CD4-positive, alpha-beta T cell treated with Interleukin-1 beta for 1 hour (primary cell): ENCODE data around the gene WWC2.
A peak's percentile ranks its signal among the peaks of the same experiment; 100 is the strongest.

Experiments
- DNase-seq, 2 donors: peaks; one replicate each; pipeline ENCODE4 v3.0.0-alpha.2; 2020 to 2022

WWC2 gene

DNA sequence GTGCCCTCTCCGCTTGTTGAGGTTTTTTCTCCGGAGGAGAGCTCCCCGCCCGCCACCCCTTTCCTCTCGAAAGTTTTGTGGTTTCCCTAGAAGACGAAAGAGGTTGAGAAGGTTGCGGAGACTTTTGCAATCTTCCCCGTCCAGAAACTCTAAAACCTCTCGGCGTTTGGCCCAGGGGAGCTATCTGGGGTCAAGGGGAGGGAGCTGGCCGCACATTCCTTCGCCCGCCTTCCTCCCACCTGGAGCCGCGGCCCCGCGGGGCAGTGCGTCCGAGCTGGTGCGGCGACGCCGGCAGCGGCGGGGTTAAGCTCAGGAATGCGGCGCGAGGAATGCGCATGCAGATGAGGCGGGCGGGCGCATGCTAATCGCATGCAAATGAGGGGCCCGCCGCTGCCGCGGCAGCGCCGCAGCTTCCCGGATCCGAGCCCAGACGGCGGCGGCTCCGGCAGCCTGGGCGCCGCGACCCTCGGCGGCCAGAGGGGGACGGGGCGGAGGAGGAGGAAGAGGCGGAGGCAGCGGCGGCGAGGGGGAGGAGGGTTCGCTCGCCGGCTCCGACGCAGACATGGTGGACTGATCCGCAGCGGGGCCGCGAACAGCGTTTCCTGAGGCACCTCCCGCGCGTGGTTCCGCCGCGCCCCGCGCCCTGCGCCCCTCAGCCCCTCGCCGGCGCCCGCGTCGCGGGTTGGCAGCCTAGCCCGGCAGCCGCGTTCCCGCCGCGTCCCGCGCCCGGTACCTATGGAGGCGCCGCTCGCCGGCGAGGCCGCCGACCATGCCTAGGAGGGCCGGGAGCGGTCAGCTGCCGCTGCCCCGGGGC is at the start of gene WWC2:
WWC2 (plus strand) TSS at position 535 of the 814 bp plus-strand sequence; CDS start at position 770, 235 bp downstream.
- peak; percentile 66 to 70 for DNase-seq

DNA sequence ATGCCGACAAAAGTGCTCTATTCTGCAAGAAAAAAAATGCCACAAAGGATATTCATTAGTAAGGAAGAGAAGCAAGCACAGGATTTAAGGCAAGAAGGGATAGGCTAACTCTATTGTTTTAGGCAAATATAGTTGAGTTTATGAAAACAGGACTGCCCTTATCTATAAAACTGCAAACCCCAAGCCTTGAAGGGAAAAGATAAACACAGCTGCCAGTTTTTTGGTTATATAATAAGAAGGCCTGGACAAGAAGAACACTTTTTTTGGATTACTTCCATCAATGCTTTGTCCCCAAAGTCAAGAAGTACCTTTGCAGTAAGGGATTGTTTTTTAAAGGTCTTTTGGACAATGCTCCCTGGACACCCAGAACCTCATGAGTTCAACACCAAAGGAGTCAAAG is 45.4 kb upstream of the WWC2 start:
- DNase-seq: no peak

DNA sequence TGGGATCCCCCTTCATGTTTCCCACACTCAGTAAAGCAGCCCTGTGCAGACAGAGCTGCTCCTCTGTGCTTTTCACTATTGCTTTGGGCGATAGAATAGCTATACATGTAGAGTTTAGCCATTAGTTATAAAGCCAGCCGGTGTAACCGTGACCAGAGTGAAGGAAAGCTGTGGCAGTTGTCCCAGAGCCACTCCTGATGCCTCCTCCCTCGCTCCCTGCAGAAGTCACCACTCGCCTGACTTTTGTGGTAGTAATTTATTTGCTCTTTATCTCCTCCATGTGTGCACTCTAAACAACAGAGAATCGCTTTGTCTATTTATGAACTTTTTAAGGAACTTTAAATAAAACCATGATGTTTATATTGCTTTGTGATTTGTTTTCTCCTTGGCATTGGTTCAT is 41.8 kb upstream of the WWC2 start:
- DNase-seq: no peak

DNA sequence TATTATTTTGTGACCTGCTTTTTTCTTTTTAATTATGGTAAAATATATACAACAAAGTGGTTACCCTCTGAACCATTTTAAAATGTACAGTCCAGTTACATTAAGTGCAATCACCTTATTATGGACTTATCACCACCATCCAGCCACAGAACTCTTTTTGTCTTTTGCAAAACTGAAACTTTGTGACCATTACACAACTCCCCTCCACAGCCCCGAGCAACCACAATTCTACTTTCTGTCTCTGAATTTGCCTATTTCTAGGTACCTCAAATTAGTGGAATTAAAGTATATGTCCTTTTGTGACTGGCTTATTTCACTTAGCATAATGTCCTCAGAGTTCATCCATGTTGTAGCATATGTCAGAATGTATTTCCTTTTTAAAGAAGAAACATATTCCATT is 39.3 kb upstream of the WWC2 start:
- no peak for DNase-seq

DNA sequence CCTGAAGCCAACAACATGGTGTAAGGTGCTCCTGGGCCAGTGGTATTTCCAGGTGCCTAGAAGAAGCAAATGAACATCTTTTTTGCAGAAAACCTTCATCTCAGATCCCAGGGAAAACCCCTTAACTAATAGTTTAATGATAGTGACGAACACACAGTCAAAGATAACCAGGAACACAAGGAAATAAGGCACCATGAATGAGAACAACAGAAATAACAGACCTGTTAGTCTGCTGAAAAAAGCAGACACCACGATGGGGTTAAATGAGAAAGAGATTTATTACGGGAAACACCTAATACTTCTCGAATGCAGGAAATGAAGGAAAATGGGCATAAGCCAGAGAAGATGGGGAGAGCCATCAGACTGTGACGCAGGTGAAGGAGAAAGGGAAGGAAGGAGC is 30.6 kb upstream of the WWC2 start:
- DNase-seq: no peak

DNA sequence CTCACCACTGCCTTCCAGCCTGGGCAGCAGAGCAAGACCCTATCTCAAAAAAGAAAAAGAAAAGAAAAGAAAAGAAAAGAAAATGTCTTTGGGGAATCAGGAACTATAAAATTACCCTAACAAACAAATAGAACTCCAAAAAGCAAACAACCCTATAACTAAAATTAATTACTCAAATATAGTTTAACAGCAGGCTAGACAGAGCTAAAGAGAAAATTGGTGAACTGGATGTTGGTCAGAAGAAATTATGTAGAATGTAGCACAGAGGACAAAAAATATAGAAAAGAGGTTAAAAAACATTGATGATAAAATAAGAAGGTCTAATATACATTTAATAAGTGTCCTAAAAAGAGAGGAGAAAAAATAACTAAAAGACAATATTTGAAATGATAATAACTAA is 27.8 kb upstream of the WWC2 start:
- DNase-seq: no peak

DNA sequence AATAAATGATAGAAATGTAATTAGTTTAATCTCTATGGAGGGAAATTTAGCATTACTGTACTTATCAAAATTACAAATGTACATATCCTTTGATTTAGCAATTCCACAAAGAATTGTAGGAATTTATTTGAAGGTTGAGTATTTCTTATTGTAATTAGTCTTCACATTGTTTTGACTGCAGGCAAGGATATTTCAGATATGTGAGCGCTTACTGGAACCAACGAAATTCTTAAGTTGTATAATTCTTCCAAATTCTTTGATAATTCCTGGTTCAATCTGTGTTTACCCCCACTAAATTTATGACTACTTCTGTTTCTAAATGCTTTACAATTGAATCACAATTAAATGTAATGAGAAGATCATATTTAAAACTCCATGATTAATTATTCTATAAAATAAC is 26.9 kb upstream of the WWC2 start:
- DNase-seq: no peak

DNA sequence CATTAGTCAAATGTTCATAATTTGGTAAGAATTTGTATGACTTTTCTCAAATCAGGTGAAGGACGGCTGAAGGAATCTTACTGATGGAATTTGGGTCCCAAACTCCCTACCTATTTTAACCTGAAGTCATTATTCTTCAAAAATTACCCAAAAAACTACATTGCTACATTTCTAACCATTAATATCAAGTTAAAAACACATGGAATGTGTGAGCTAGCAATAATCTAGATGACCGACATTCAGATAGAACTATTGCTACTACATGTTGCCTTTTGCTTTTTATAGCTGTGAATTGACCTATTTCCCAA is 25.3 kb upstream of the WWC2 start:
- no peak for DNase-seq

DNA sequence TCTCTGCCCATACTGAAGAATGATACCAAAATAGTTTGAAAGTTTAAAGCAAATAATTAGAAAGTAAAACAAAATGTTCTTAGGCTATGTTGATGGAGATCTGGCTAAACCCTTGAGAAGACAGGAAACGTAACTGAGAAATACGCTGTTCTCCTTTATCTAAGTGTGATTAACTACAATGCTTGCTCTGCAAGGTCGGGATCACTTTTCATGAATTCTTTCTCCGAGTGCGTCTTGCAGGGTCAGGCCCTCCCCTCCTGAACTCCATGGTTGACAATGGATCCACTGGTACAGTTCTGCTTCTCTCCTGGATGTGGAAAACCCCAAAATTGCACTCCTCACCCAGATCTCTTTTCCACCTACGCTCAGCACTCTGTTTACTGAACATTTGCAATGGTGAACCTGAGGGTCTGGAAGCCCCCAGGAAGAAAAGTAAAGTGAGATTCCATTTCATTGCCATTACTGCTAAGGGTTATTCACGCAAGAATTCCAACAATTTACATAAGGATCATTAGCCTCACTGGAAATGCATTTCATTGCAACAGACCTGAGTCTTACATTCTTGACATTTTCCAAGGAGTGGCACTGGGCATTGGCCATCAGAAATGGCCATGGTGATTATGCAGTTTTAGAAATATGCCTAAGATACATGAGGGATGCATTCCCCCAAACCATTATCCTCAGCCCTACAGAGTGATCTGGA is 24.6 kb upstream of the WWC2 start:
- DNase-seq: no peak

DNA sequence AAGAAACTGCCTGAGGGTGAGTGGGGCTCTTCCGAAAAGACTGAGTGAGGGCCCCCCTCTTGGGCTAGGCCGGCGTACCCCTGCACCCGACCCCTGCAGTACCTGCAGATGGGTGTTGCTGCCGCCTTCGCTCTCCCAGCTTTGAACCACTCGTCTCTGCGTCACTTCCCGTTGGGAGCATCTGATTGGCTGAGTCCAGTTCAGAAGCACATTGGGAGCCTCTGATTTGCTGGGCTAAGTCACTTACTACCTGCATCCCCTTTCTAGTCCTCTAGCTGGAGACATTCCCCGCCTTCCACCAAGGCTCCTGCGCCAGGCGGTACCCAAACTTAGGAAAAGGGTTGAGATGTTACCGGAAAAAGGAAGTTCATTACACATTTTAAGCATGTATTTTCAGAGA is 20.4 kb upstream of the WWC2 start:
- DNase-seq: no peak

DNA sequence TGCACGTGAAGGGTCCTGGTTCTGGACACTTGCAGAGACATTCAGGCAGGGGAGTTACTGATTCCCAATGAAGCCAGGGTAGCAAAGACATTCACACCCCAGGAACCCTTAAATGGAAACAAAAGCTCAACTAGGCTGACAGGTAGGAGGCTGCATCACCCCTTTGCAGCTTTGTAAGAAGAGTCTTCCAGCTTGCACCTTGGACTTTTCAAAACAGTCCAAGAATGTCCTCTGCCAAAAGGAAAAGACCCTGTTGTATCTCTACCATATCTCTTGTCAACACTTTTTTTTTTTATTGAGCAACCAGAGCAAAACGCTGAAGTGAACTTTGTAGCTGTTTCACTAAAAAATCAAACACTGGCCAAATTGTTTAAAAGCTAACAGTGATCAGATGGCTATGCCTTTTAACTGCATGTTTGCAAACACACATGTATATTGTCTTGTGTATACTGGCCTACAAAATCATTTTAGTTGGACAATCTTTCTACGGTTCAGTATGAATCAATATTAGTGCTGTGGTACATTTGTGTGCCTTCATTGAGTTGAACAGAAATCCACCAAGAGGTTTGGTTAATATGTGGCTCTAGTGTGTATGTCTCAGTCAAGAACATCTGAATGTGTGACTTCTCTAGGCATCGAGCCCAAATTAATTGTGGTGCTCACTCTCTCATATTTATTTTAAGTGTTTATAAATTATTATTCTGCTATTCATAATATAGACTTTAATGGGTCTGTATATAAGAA is 18.5 kb upstream of the WWC2 start:
- no peak for DNase-seq

DNA sequence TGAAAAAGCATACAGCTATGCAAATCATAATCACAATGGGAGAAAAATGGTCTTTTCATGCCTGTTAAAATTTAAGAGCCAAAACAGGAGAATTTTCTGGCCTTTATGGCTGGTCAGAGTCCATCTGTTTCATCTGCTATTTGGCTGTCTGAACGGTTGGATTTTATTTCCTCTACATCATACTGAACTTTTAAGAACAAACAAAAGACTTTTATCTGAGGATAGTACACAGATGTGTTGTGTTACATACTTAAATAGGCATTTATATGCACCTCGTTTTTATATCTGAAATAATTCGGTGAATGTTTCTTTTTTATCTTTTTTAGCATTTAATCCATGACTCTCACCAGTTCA is 18.0 kb upstream of the WWC2 start:
- no peak for DNase-seq

DNA sequence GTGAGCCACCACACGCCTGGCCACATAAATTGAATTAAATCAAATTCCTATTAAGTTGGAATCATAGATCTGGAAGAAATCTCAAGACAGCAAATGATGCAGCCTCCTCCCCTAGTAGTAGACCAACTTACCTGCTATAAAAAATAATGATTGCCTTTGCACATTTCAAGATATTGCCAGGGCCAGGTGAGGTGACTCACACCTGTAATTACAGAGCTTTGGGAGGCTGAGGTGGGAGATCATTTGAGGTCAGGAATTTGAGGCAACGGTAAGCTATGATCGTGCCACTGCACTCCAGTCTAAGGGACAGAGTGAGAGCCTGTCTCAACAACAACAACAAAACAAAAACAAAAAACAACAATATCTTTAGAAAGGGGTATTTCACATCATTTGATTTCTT is 17.0 kb upstream of the WWC2 start:
- DNase-seq: no peak

DNA sequence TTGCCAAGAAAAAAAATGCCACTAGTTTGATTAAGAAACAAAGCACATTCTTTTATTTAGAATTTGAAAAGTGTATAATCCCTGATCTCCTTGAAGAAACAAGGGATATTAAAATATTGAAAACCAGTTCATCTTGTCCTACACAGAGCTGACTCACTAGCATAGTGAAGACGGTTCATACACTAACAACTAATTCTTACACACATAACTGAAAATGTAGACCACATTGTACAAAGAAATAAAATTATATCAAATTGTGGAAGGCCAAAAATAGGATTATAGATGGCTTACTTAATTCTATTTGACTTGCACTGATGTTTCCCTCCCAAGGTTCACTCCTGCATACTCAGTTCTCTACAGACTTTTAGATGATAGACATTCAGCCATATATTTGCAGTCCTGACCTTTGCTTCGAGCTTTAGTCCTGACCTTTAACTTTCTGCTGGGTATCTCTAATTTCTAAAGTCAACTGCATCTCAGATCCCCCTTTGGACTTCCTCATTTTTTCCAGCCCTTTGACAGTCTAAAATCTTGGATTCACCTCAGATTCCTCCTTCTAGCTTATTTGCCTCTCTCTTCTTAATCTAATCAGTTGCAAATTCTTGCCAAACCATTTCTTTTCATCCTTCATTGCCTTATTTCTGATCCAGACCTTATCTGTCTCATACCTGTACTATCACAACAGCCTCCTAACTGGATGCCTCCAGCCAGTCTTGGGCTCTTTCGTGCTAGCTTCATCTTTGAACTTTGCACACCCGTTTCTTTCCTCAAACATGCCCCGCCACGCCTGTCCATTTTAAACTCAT is 4.5 kb upstream of the WWC2 start:
- no peak for DNase-seq

DNA sequence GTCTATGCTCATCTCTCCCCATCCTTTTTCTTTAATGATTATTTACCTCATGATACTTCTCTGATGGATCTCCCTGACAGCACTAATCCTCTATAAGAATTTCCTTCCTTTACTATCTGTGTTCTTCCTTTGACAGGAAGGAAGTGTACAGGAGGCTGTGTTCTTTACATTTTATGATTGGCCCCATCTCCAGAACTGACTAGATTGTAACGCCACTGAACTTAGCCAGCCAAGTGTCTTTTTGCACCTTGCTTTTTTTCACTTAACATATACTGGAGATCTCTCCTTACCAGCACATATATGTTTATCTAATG is 3.9 kb upstream of the WWC2 start:
- no peak for DNase-seq

DNA sequence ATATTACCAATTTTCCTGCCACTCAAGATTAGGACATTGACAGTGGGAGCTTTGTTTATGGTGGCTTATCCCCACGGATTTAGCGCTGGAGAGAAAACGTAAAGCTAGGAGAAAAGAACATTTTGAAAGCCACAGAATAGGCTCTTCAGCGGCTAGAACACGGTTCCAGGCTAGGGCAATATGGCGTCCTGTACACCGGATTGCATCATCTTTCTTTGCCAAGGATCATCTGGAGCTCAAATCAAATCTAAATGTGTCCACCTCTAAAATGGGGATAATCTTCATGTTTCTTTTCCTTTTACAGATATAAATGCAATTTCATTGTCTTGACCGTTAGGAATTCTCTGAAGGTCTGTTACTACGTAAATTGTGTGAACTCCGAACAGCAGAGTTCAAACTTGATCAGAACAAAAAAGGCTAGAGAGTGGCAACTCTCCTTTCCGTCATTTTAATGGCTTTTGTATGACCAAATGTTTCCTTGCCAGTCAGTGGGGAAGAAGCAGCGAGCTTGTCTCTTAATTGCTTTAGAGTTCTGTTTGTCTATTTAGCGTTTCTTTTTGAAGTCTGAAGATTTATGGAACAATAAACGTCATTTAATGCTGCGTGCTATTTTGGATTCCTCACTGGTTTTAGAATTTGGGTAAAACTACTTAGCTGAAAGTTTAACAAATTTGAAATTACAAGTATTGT is 2.6 kb upstream of the WWC2 start:
- no peak for DNase-seq

DNA sequence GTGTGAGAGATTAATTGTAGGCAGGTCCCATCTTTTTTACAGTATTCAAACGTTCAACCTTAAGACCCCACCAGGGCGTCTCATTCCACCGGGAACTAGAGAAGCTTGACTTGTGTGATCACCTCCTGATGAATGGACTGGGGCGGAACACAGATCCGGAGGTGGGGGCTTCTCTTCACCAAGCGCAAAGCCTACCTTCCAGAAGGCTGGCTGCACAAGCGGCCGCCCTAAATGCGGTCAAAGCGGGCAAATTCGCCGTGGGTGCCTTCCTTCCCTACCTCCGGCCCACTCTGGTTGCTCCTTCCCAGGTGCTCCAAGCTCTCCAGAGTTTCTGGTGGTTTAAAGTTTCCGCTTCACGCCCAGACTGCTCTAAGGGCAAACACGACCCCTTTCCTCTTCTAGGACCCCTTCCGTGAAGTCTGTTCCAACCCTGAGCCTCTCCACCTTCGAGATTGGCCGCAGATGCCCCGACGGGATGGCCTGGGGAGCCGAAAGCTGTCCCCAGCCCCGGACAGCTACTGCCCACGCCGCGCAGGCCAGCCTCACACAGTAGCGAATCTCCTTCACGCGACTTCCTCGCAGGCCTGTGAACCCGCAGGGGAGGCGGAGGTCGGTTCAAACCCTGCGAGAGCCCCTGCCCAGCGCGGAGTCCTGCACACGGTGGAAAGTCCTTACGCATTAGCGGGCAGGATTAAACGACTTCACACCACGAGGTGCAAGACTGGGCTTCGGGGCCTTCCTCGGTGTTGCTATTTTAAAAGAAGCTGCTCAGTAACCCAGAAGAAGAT is 1.6 kb upstream of the WWC2 start:
- peak in 1 of 2 donors; percentile 29 for DNase-seq

DNA sequence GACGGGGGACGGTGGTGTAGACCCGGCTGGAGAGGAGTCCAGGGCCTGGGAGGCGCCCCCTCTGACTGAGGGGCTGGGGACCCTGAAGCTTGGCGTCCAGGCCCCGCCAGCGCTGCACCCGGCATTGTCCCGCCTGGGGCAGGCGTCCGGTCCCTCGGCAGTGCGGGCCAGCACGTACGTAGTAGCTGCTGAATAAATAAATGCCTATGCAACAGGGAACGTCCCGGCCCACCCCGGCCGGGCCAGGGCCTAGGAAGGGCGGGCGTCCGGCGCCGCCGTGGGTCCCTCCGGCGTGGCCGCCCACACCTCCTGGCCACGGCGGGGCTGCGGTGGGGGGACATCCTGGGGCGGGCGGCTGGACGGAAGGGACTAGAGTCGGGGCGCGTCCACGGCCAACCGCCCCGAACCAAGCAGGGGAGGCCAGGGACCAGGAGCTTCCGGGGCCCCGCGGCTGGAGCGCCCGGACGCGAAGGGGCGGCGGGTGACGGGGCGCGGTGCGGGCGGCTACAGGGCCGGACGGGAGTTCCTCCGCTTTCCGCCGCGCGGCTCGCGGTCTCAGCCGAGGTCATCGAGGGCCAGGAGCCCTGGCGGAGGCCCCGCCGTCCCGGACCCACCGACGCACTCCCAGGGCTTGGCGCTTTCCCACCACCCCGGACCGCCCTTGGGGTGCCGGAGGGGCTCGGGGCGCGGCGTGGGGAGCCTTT is 886 bp upstream of the WWC2 start:
- DNase-seq: peak in 1 of 2 donors; percentile 9

DNA sequence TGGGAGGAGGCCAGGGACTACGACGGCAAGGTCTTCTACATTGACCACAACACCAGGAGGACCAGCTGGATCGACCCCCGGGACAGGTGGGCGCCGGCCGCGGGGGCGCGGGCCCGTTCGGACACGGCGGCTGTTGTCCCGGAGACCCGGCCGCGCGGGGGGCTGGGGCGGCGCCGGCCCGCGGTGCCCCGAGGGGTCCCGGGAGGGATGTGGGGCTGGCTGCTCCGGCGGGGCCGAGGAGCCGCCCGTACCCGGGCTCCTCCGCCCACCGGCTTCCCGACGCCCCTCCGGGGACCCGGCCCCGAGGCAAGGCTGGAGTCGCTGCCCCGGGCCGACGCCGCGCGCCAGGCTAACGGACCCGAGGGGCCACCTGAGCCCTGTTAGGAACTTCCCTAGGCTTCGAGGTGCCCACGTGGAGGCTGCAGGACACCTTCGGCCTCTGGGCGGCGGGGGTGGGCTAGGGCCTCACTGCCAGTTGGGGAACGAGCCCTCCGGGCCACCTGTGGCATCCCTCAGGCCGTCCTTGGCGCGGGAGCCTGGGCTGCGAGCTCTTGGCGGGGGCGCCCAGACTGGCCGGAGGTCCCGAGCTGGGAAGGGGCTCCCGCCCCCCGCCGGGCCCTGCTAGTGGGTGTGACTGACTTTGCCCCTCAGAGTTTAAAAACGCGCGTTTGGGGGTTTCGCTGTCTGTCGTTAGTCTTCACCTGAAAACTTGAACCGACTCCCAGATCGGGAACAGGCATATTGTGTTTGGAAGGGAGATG is 660 bp downstream of the WWC2 start:
- DNase-seq: peak in 1 of 2 donors; percentile 4

DNA sequence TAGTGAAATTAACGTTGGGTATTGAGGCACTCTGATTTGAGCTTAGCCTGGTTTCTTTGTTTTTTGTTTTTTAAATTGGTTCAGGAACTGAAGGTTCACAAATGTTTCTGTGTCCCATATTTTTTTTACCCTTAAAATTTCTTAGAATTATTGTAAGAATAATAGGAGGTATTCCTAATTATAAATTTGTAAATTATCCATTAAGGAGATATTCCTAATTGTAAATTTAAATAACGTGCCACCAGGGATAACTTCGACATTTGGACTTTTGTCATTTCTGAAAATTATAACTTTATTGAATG is 1.2 kb downstream of the WWC2 start:
- no peak for DNase-seq

DNA sequence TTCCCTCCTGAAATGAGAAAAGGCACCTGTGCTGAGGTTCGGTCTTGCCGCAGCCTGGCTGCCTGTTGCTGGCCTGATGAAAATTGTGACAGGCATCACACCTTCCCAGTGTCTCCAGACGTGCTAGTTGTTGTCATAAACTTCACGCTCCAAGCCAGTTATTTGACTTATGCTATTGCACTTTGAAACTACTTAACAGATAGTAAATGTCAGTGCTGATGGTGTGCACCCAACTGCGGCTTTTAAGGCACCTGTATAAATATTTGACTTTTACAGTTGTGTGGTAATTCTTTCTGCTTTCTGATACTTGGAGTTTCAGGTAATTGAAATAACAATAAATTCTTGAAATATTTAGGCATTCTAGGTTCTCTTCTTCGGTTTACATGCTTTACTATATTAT is 1.8 kb downstream of the WWC2 start:
- DNase-seq: no peak
